DOHH2 (cell line): ENCODE data around the gene TEN1.

Experiments used
- CTCF ChIP-seq: fragments of 200-600 bp; sonication (generic); IDR thresholded peaks from one replicate; pipeline ENCODE4 v1.5.1; 2014; ENCODE audit warnings: antibody characterized with exemption, mild to moderate bottlenecking, low read depth, low read length; ENCODE audit not compliant: poor library complexity, severe bottlenecking
- EZH2phosphoT487 ChIP-seq: fragments of 200-600 bp; sonication (generic); IDR thresholded peaks from 2 replicates; pipeline ENCODE4 v1.6.1; 2017; ENCODE audit warnings: borderline replicate concordance, mild to moderate bottlenecking, antibody characterized with exemption, low read length, moderate library complexity, mixed read lengths

GRCh38 chr17:75975757-75976174, 3.3 kb upstream of the TEN1 start:
- no peak for TF ChIP-seq CTCF
- no peak for TF ChIP-seq EZH2phosphoT487
